Gastroesophageal sphincter (tissue), 4 donors: ENCODE measurements around the gene TMSB4Y. TPM values are rescaled to one million over a fixed set of nuclear protein-coding genes. Genes with fewer than 3 reads are reported as not detected.

Source experiments
- ATAC-seq: fragments of 150-250 bp; one replicate; pipeline ENCODE4 v1.9.1; 2016; ENCODE audit warnings: mild to moderate bottlenecking, moderate library complexity
- H3K27ac ChIP-seq, 4 donors: fragments of 200-600 bp; sonication (generic) in 3 of 4; 1 replicate in 3 of 4; 2 replicates in 1 of 4; pipeline ENCODE4 v1.5.1; 2016 to 2019
- H3K27me3 ChIP-seq: fragments of 200-600 bp; sonication (generic); one replicate; pipeline ENCODE4 v1.5.1; 2019
- H3K36me3 ChIP-seq, 2 donors: fragments of 200-600 bp; sonication (generic); one replicate each; pipeline ENCODE4 v1.5.1; 2019; ENCODE audit warnings: control low read depth in 1 of 2
- H3K4me1 ChIP-seq, 3 donors: fragments of 200-600 bp; sonication (generic); 1 replicate in 2 of 3; 2 replicates in 1 of 3; pipeline ENCODE4 v1.5.1; 2016 to 2019; ENCODE audit warnings: control low read depth in 2 of 3
- H3K4me3 ChIP-seq, 2 donors: fragments of 200-600 bp; sonication (generic); one replicate each; pipeline ENCODE4 v1.5.1; 2019; ENCODE audit warnings: mild to moderate bottlenecking in 1 of 2, moderate library complexity in 1 of 2
- H3K9me3 ChIP-seq, 3 donors: fragments of 200-600 bp; sonication (generic); one replicate each; pipeline ENCODE4 v1.5.1; 2017 to 2019; ENCODE audit warnings: control low read depth in 2 of 3
- CTCF ChIP-seq, 4 experiments: fragments of 200-600 bp in 2 of 4; fragments of 450-650 bp in 2 of 4; sonication (generic) in 1 of 4; IDR thresholded peaks; one replicate each; pipeline ENCODE4 v1.5.1; 2017 to 2019; ENCODE audit warnings: antibody characterized with exemption in 4 of 4, mild to moderate bottlenecking in 2 of 4, moderate library complexity in 2 of 4
- EP300 ChIP-seq: sonication (generic); formaldehyde crosslinking; IDR thresholded peaks from one replicate; pipeline ENCODE4 v1.6.1; 2017; ENCODE audit warnings: antibody characterized with exemption, mild to moderate bottlenecking
- POLR2A ChIP-seq, 2 donors: fragments of 450-650 bp; IDR thresholded peaks; one replicate each; pipeline ENCODE4 v1.6.1; 2017; ENCODE audit warnings: antibody characterized with exemption in 2 of 2, mild to moderate bottlenecking in 2 of 2, moderate library complexity in 1 of 2
- POLR2AphosphoS5 ChIP-seq: sonication (generic); formaldehyde crosslinking; IDR thresholded peaks from one replicate; pipeline ENCODE4 v1.6.1; 2017; ENCODE audit warnings: antibody characterized with exemption
- WGBS, 2 donors: methylation state at CpG; one replicate each; pipeline ENCODE4 v1.1.5; 2018; ENCODE audit warnings: low coverage in 1 of 2; 5-methylcytosine and 5-hydroxymethylcytosine counted together
- total RNA-seq, 4 donors: library from RNA; depleted of rRNA; stranded (reverse); fragments of >200 nt; gene quantifications; one replicate each; pipeline ENCODE4 v1.1.0, GENCODE V29; 2016

The TMSB4Y gene
- total RNA-seq, 4 donors from 2014 or later, result 1.6 to 5.1 TPM; not detected in 2

- Histone ChIP-seq H3K4me3 (peak overlapping the region; percentile 57 to 75), H3K27me3 (no peaks in the 10 kb centered on the region), H3K36me3 (no peaks in the 10 kb centered on the region), H3K4me1 (peaks cover 0 to 14% (median 0%) of the 10 kb centered on the region in 3 donors), H3K27ac (peak overlapping the region in 1 of 4 donors; percentile 89), H3K9me3 (no peaks in the 10 kb centered on the region)
- TF ChIP-seq POLR2A (IDR thresholded peaks at IDR 0.05) (no peak), EP300 (no peak), CTCF (IDR thresholded peaks at IDR 0.05) (no peak), POLR2AphosphoS5 (no peak)
- WGBS, 2 donors, result 5% methylated on average over 8 of the region's 8 CpGs; no CpG with 5 or more reads in 1 of the 2 donors
- no peak for ATAC-seq
Observed at GRCh38 chrY:13705197-13705596, 1.5 kb downstream of the TMSB4Y start.

DNA sequence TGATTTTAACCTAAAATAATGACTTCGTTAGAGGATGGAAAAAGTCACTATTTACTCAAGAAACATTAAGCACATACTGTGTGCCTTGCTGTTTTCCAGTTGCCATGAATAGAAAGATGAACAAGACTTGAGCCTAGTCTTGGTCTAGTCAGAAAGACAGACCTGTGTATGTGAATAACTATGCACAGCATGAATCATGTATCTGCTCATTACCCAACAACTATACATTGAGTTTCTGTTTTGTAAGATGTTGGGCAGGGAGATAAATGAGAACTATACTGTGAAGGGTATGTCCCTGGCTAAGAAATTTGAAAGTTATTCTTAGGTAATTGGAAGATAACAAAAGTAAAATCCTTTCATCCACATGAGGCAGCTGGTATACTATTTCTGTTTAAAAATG, 4.3 kb downstream of the TMSB4Y start:
- peaks cover 0 to 14% (median 0%) of the 10 kb centered on the region in 3 donors for H3K4me1 ChIP-seq
- H3K27me3 ChIP-seq, result no peaks in the 10 kb centered on the region
- no peak for ATAC-seq
- H3K36me3 ChIP-seq, result no peaks in the 10 kb centered on the region
- no peaks in the 10 kb centered on the region for H3K9me3 ChIP-seq
- TF ChIP-seq CTCF (IDR thresholded peaks at IDR 0.05), result no peak
- TF ChIP-seq EP300, result no peak
- no peak for TF ChIP-seq POLR2A (IDR thresholded peaks at IDR 0.05)
- no peak for TF ChIP-seq POLR2AphosphoS5
- WGBS, 2 donors, result 100% methylated on average over 1 of the region's 1 CpG; no CpG with 5 or more reads in 1 of the 2 donors
- H3K27ac ChIP-seq, result no peak overlapping the region
- no peak overlapping the region for H3K4me3 ChIP-seq

DNA sequence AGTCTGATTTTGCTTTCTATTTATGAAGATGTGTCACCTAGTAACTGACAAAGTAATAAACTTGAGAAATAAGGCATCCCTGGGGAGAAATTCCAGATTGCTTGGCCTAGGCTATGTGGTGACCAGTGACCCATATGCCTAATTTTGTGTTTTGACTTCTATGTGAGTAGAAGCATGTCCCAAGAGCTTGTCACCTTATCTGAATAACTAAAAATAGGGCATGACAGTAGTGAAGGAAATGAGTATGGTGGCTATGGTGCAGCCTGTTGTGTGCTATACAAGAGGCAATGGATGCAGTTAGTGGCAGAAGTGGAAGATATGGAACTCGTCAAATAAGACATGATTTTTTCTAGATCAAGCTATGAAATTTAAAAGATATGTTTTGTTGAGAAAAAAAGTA, 15.3 kb downstream of the TMSB4Y start:
- no peak overlapping the region for H3K4me3 ChIP-seq
- no peak for ATAC-seq
- no peak for TF ChIP-seq CTCF (IDR thresholded peaks at IDR 0.05)
- no peak for TF ChIP-seq POLR2A (IDR thresholded peaks at IDR 0.05)
- no peak for TF ChIP-seq EP300
- TF ChIP-seq POLR2AphosphoS5, result no peak
- H3K36me3 ChIP-seq, result no peaks in the 10 kb centered on the region
- WGBS, 2 donors, result 100% methylated on average over 1 of the region's 1 CpG; no CpG with 5 or more reads in 1 of the 2 donors
- H3K27me3 ChIP-seq, result no peaks in the 10 kb centered on the region
- no peaks in the 10 kb centered on the region for H3K9me3 ChIP-seq
- H3K27ac ChIP-seq, result no peak overlapping the region
- H3K4me1 ChIP-seq, result no peaks in the 10 kb centered on the region

DNA sequence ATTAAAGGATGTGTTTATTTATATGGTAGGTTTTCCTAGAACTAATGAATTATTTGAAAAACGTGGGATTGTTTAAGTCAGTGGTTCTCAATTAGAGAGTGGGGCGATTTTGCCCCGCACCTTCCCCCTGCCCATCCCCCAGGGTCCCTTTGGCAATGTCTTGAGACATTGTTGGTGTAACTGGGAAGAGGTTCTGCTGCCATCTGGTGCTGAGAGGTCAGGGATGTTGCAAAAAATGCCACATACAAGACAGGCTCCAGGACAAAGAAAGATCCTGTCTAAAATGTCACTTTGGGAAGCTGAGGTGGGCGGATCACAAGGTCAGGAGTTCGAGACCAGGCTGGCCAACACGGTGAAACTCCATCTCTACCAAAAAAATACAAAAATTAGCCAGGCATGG, 25.8 kb downstream of the TMSB4Y start:
- no peaks in the 10 kb centered on the region for H3K36me3 ChIP-seq
- H3K27me3 ChIP-seq, result no peaks in the 10 kb centered on the region
- H3K27ac ChIP-seq, result no peak overlapping the region
- WGBS, 2 donors, result 20% methylated on average over 1 of the region's 6 CpGs; no CpG with 5 or more reads in 1 of the 2 donors
- no peaks in the 10 kb centered on the region for H3K4me1 ChIP-seq
- no peaks in the 10 kb centered on the region for H3K9me3 ChIP-seq
- no peak for ATAC-seq
- TF ChIP-seq EP300 (no peak), POLR2AphosphoS5 (no peak), POLR2A (IDR thresholded peaks at IDR 0.05) (no peak), CTCF (IDR thresholded peaks at IDR 0.05) (no peak)
- no peak overlapping the region for H3K4me3 ChIP-seq

DNA sequence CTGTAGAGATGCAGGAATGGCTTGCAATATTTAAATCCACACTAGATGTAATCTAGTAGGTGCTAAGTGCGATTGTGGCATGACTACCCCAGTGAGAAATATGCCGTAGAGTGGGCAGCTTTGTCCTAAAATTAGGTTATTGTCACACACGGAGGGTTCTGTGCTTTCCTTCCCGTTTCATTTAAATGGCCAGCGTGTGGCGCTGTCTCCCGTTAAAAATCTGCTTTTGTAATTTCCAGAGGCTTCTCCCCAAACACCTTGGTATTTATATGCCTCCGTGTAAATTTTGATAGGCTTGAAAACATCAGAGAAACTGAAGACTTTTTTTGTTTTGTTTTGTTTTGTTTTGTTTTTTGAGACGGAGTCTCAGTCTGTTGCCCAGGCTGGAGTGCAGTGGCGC, 34.9 kb downstream of the TMSB4Y start:
- H3K4me1 ChIP-seq, result no peaks in the 10 kb centered on the region
- no peaks in the 10 kb centered on the region for H3K9me3 ChIP-seq
- no peaks in the 10 kb centered on the region for H3K36me3 ChIP-seq
- no peak overlapping the region for H3K4me3 ChIP-seq
- no peak for ATAC-seq
- TF ChIP-seq EP300, result no peak
- TF ChIP-seq POLR2A (IDR thresholded peaks at IDR 0.05), result no peak
- TF ChIP-seq POLR2AphosphoS5, result no peak
- peak in 3 of 4 experiments; percentile 9 to 22 (median 12) for TF ChIP-seq CTCF (IDR thresholded peaks at IDR 0.05)
- H3K27ac ChIP-seq, result no peak overlapping the region
- no peaks in the 10 kb centered on the region for H3K27me3 ChIP-seq
- 17% methylated on average over 4 of the region's 10 CpGs; no CpG with 5 or more reads in 1 of the 2 donors for WGBS, 2 donors
